Activated CD4-positive, alpha-beta T cell treated with anti-CD3 and anti-CD28 coated beads, Interleukin-2, Interleukin-6, amounts not matched to agents 100 ng/mL and 50 ng/mL, durations not matched to agents 16 hours and 8 hours (primary cell): Measurements from ENCODE around the gene ULK3.

Experiments used
- DNase-seq: peaks from one replicate; pipeline ENCODE4 v3.0.0-alpha.2; 2020

ULK3 gene

GRCh38 chr15:74820056-74820455 is 22.9 kb downstream of the ULK3 start:
- no peak for DNase-seq

DNA sequence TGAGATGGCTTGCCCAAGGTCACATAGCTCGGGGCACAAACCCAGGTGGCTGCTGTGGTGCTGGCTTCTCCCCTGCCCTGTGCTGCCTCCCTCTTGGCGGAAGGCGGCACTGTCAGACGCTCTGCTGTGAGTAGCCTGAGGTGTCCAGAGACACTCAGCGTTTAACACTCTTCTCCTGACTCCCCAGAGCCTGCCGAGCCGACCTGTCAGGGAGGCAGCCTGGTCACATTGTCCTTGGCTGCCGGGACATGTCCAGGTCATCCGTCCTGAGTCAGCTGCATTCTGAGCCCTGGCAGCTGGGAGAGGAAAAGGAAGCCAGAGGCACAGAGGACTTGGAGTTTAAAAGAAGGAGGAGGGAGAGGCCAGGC is 25.6 kb downstream of the ULK3 start:
- no peak for DNase-seq

DNA sequence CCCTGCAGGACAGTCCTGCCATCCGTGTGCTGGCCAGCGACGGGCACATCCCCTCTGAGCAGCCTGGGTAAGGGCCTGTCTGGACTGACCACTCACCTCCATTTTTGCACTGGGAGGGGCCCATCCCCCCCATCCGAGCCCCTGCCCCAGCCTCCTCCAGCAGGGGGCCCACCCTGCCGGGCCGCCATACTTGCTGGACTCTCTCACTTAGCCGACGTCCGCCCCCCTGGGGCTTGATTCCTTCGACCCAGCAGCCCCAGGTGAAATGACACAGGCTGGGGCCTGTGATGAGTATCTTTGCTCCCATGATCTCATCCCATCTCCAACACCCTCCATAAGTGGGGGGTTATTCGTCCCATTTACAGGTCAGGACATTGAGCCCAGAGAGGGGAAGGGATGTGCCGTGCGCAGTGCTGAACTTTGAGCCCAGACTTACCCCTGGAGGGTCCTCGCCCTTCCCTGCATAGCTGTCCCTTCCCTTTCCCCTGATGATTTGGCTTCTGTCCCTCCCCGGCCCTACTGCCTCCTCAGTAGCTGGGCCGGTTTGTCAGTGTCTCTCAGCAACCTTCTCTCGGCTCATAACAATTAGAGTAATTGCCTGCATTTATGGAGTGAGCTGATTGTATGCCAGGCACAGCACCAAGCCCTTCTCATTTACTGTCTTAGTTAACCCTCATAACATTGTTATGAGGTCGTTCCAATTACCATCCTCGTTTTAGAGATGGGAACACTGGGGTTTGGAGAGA is 26.2 kb downstream of the ULK3 start:
- no peak for DNase-seq

DNA sequence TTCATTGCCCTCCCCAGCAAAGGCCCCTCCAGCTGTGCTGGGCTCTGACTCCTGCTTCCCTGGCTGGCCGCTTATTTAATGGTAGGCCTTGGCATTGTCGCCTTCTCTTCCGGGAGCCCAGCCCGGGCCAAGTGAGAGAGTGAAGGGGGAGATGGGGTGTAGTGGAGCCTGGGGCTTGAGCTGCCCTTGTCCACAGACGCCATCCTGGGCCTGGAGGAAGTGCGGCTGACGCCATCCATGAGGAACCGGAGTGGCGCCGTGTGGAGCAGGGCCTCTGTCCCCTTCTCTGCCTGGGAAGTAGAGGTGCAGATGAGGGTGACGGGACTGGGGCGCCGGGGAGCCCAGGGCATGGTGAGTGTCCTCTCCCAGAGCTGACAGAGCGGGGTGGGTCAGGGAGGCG is 27.0 kb downstream of the ULK3 start:
- DNase-seq = no peak

DNA sequence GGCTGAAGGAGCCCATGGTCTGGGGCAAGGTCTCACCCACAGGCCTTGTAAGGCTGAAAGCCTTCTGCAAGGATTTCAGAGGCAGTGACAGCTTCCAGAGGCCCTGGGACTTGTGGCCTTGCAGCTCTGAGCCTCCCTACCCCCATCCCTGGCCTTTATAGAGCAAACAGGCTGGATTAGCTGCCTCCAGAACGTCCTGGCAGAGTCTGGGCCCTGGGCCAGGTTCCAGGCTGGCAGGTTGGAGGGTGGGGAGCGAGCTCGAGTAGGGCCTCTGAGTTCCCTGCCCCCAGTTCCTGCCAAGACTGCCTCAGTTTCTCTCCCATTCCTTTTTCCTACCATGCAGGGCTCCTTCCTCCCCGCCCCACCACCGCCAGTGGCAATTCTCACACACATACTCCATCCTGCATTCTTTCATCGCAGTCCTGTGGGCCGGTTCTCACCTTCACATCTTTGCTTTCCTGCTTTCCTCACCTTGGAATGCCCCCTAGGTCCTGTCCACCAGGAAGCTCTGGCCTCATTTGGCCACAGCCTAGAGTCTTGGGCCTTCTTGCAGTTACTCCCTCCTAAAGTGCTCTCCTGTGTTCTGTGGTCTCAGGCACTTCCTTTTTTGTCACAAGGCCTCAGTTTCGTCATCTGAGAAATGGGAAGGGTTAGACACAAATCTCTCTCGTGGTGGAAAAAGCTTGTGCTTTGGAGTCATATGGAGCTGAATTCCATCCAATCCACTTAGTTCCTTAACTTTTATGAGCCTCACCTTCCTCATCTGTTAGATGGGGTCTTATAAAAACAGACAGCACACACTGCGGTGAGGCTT is 27.6 kb downstream of the ULK3 start:
- no peak for DNase-seq

DNA sequence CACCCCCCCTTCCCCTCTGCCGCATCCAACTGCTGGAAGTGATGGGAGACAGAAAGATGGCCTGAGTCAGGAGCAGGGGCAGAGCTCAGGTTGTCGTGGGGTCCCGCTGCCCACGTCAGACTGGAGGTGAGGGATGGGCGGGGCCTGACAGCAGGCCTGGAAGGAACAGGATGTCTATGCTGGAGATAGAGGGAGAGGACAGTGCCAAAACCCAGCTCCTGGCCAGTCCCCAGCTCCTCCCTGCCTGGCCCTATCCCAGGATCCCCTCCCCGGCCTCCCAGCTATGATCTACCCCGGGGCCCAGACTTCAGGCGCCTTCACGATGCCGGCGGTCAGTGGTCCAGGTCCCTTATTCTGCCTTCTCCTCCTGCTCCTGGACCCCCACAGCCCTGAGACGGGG is 30.4 kb downstream of the ULK3 start, which contains the start of gene LMAN1L:
TSS of gene LMAN1L (plus strand) at position 303 of the 400 bp plus-strand sequence. CDS start at position 323, 20 bp downstream.
- no peak for DNase-seq

DNA sequence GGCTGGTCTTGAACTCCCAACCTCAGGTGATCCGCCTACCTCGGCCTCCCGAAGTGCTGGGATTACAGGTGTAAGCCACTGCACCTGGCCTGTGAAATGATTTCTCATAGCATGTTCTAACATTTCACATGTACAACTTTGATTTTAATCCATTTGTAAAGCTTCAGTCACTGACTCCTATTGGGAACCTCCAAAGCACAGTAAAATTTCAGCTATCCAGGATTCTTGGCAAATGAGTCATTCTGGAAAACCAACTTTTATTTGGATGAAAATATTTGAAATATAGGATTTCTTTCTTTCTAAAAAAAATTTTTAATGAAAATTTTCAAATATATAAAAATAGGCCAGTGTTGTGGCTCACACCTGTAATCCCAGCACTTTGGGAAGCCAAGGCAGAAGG is 33.0 kb downstream of the ULK3 start:
- no peak for DNase-seq

GRCh38 chr15:74809242-74809641 is 33.7 kb downstream of the ULK3 start:
- DNase-seq = no peak

DNA sequence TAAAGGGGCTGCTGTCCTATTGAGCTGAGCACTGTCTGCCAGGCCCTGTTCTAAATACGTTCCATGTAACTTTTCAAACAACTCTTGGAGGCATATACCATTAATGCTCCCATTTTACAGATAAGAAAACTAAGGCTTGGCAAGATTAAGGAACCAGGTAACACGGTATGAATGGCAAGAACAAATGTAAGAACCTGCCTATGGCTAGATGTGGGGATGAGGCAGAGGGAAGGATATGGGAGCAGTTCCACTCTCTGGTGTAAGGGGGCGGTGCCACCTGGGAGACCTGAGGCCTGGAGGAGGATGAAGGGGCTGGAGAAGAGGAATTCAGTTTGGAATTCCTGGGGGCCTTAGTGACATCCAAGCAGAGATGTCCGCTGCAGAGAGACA is 34.1 kb downstream of the ULK3 start:
- DNase-seq = no peak

DNA sequence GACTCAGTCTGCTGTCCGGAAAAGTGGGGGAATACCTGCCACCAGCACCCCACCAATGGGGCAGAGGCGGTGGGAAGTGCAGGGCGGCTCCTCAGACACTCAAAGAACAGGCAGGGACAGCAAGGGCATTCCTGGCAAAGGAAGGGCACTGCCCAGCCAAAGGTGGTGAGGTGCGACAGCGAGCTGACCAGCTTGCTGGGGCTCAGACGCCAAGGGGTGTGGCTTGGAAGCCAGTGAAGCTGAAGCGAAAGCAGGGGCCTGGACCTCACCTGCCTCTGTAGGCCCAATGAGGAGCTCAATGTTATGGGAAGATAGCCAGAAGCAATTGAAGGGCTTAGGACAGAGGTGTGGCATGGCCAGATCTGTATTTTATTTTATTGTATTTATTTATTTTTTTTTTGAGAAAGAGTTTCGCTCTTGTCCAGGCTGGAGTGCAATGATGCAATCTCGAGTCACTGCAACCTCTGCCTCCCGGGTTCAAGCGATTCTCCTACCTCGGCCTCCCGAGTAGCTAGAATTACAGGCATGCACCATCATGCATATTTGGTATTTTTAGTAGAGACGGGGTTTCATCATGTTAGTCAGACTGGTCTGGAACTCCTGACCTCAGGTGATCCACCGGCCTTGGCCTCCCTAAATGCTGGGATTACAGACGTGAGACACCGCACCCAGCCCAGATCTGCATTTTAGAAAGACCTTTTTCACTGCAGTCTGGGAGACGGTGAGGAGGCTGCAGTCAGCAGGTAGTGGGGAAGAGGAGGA is 34.7 kb downstream of the ULK3 start:
- no peak for DNase-seq

GRCh38 chr15:74807282-74807681 is 35.7 kb downstream of the ULK3 start:
- DNase-seq = no peak

DNA sequence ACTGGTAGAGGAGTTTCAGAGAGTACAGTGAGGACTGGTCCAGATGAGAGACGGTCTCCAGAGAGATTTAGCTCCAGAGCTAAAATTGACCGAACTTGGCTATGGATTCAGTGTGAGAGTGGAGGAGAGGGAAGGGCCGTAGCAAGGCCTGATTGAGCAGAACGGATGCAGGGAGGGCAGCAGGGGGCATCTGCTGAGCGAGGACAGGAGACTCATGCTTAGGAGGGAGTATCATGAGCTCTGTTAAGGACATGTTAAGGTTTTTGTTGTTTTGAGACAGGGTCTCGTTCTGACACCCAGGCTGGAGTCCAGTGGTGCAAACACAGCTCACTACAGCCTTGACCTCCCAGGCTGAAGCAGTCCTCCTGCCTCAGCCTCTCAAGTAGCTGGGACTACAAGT is 38.0 kb downstream of the ULK3 start:
- DNase-seq = no peak

- no peak for DNase-seq
Measured at GRCh38 chr15:74802862-74803447, 40.0 kb downstream of the ULK3 start.

DNA sequence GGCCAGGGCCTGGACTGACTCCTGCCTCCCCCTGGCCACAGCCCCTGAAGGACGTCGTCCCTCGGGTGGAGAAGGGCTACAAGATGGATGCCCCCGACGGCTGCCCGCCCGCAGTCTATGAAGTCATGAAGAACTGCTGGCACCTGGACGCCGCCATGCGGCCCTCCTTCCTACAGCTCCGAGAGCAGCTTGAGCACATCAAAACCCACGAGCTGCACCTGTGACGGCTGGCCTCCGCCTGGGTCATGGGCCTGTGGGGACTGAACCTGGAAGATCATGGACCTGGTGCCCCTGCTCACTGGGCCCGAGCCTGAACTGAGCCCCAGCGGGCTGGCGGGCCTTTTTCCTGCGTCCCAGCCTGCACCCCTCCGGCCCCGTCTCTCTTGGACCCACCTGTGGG is 40.7 kb downstream of the ULK3 start:
- no peak for DNase-seq

DNA sequence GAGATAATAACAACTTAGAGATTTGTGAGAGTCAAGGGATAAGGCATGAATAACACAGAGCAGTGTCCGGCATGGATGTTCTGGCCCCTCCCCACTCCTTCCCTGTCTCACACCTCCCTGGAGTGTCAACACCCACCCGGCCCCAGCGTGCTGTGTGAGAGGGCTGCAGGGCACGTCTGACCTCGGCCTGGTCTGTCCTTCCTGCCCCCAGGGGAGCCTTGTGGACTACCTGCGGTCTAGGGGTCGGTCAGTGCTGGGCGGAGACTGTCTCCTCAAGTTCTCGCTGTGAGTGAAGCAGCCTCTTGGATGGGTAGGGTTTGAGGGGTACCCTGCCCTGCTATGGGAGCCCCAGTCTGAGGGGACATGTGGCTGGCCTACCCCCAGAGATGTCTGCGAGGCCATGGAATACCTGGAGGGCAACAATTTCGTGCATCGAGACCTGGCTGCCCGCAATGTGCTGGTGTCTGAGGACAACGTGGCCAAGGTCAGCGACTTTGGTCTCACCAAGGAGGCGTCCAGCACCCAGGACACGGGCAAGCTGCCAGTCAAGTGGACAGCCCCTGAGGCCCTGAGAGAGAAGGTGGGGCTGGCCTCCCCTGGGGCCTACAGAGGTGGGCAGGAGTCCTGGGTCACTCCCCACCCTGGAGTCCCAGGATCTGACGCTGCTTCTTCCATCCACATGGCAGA is 41.5 kb downstream of the ULK3 start:
- DNase-seq = no peak

- DNase-seq = no peak
Measured at GRCh38 chr15:74800559-74801094, 42.3 kb downstream of the ULK3 start.

GRCh38 chr15:74799856-74800558 is 42.9 kb downstream of the ULK3 start:
- peak; percentile 91 for DNase-seq

GRCh38 chr15:74799255-74799855 is 43.6 kb downstream of the ULK3 start:
- peak; percentile 42 for DNase-seq

- DNase-seq = no peak
Measured at GRCh38 chr15:74798388-74799254, 44.3 kb downstream of the ULK3 start.

GRCh38 chr15:74795966-74796625 is 46.9 kb downstream of the ULK3 start:
- DNase-seq = peak; percentile 49
